HepG2 (cell line): Measurements from ENCODE around the gene ATP9A.

Experiments used
- CCAR2 ChIP-seq: fragments of 200-400 bp; formaldehyde crosslinking; optimal IDR thresholded peaks from 2 replicates; pipeline ENCODE3; 2018; ENCODE audit warnings: low read depth, mild to moderate bottlenecking, low read length, moderate library complexity
- CEBPG ChIP-seq: IDR thresholded peaks from 2 replicates; pipeline ENCODE4 v1.6.1; 2016
- HOXD1 ChIP-seq: sonication (generic); formaldehyde crosslinking; IDR thresholded peaks from 2 replicates; pipeline ENCODE4 v1.5.0; 2020; ENCODE audit warnings: missing genetic modification reagents
- MTF2 ChIP-seq: sonication (generic); formaldehyde crosslinking; IDR thresholded peaks from 2 replicates; pipeline ENCODE4 v1.5.0; 2020; ENCODE audit warnings: missing genetic modification reagents, borderline replicate concordance
- ZBTB3 ChIP-seq: sonication (generic); formaldehyde crosslinking; IDR thresholded peaks from 2 replicates; pipeline ENCODE4 v1.4.0; 2020; ENCODE audit warnings: low read depth, mild to moderate bottlenecking, moderate library complexity, missing genetic modification reagents, borderline replicate concordance

GRCh38 chr20:51622004-51622874, 146.0 kb downstream of the ATP9A start:
- TF ChIP-seq HOXD1 (CRISPR knock-in tag) = no peak
- no peak for TF ChIP-seq CCAR2
- no peak for TF ChIP-seq ZBTB3 (CRISPR knock-in tag)
- no peak for TF ChIP-seq CEBPG (CRISPR knock-in tag)
- TF ChIP-seq MTF2 (CRISPR knock-in tag) = no peak
